Endothelial cell of hepatic sinusoid (primary cell): ENCODE measurements around the gene MYNN.
"Not testable (repeated sequence)": the region's sequence is repeated elsewhere in the genome, so short reads cannot be mapped to it uniquely, and the experiment has no call there.

Experiments
- in situ Hi-C: cut with HindIII; loops from 2 replicates; pipeline ENCODE4 v1.10.0; 2017; ENCODE audit warnings: low sequenced_read_pairs

MYNN gene

DNA sequence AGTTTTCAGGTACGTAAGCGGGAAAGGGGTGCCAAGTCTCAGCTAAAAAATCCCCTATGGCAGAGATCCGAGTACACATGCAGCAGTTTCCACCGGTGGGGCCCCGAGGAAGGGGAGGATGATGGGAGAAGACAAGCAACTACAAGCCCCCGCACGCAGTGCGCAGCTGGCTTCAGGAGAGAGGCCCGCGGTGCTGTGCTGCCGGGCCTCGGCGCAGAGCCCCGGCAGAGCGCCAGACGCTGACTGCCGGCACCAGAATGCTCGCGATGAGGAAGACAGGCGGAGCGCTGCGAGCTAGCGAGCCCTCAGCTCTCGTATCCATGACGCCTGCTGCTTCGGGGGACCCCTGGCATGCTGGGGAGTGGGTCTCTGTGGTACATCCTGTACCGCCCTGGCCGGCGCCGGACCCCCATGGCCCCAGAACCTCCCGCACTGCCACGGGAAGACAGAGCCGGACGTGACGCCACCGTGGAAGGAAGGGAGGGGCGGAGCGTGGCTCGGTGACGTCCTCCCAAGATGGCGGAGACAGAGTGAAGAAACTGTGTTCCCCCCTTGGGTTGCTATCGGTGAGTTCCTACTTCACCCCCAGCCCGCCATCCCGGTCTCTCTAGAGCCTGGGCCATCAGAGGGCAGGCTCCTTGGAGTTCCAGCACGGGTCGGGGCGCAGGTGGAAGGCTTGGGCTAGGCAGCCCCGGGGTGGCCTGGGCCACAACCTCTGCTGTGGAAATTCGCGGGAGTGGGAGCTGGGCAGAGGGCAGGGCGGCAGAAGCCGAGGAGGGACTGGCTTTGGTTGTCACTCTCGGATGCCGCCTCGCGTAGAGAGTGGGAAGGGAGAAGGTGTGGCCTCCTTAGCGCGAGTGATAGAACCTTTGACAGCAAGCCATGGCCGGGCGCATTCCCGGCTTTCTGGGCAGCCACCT is at the start of gene MYNN:
TSS of gene MYNN (plus strand) at position 500 of the 920 bp plus-strand sequence. CDS start 900 bp downstream, outside the sequence.
- in situ Hi-C loops: no loop called here

DNA sequence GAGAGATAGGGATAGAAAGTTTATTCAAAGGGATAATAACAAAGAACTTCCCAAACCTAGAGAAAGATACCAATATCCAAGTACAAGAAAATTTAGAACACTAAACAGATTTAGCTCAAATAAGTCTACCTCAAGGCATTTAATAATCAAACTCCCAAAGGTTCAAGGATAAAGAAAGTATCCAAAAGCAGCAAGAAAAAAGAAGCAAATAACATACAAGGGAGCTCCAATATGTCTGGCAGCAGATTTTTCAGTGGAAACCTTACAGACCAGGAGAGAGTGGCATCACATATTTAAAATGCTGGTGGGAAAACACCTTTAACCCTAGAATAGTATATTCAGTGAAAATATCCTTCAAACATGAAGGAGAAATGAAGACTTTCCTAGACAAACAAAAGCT is 41.3 kb upstream of the MYNN start:
- in situ Hi-C loops: not testable (repeated sequence)

DNA sequence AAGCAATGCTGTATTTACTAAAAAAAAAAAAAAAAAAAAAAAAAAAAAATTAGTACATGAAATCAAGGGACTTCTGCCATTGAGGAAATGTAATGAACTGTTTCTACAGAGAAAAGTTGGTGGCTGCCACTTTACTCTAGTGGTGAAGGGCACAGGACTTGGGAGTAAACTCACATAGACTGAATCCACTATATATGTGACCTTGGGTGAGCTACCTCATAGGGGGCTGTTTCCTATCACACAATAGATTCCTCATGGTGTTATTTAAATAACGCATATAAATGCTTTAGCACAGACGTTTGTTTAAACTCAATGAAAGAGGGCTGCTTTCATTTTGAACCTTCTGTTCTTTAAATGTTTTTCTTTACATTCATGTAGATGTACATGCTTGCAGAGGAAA is 34.1 kb upstream of the MYNN start:
- in situ Hi-C loops: no loop called here

DNA sequence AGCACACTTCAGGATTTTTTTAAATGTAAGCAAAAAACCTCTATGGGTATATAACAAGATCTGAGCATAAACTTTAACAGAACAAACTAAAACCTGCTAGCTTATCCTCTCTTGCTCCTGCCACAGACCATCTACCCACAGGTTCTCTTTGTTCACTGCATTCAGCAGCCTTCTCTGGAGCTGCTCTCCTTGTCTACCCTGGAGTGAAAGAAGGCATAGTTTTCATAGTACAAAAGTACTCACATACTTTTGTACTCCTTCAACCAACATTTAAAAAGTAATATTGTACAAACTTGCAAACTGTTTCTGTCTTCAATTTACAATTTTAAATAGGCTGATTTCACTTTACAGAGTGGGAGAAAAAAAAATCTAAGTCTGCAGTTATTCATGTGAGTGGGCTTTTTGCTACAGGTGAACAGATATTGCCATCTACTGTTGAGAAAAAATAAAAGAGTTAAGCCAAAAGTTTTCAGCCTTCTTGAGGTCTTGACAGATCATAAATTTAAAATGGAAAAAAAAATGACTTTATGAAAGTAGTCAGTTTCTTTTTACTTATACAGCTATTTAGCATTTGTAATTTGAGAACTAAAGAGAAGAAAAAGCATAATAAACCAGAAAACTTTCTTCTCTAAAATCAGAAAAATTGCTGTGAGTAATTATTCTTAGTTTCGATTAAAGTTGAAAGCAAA is 28.7 kb upstream of the MYNN start:
- in situ Hi-C loops: no loop called here

DNA sequence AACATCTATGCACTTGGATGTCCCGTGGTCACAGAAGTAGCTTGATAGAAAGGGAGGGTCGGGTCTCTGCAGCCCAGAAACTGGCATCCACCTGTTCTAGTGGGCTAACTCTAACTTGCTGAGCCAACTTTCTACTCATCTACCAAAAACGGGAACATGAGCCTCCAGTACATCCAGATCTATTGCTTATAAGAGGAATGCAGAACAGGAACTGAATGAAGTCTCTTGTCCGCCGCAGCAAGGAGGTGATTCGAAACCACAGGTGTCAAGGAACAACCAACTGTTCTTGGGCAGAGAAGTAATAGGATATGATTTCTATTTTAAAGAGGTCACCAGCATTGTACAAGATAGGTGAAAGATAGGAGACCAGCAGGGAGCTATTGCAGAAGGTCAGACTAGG is 26.3 kb upstream of the MYNN start:
- in situ Hi-C loops: no loop called here

DNA sequence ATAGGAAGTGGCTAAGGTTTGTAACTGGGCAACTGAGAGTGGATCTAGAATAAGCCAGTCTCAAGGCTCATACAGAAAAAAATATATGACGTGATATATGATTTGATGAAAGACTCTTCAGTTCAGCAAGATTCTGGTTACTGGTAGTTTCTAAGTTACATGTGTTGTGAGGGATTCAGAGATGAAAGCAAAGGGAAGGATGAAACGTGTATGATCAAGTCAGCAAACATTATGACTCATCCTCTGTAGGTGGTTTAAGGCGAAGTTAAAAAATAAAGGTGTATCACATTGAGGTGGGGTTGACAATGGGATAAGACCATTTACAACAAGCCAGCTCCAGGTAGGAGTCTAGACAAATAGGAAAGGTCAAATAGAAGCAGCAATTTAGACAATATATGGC is 24.5 kb upstream of the MYNN start:
- in situ Hi-C loops: no loop called here

DNA sequence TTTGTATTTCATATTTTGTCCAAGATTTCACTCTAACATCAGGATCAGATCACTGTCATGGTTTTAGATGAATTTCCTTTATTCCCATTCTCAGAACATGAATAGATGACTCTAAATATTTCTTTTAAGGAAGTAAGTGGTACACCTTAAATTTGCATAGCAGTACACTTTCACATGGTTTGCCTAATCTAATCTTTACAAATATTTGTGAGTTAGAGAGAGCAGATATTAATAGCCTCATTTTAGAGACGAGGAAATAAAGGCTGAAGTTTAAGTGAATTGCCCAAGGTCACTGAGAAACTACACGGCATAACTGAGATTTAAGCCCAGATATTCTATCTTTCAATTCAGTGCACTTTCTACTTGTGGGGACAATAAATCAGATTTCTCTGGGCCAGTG is 22.5 kb upstream of the MYNN start:
- in situ Hi-C loops: no loop called here

DNA sequence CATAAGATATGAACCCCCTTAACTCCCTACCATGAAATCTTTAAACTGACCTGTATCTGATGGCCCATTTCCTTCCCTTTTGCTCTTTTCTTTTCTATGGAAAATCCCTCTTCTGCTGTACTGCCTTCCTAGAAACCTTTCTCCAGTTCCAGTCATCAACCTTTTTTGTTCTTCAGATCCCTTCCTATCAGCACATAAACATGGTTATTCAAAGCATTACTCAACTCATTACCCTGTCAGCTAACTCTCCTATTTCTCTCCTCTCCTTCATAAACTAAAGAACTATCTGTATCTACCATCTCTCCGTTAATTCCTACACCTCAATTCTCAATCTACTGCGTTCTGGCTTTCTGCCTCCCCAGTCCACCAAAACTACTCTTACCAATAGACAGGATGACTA is 21.3 kb upstream of the MYNN start:
- in situ Hi-C loops: no loop called here

DNA sequence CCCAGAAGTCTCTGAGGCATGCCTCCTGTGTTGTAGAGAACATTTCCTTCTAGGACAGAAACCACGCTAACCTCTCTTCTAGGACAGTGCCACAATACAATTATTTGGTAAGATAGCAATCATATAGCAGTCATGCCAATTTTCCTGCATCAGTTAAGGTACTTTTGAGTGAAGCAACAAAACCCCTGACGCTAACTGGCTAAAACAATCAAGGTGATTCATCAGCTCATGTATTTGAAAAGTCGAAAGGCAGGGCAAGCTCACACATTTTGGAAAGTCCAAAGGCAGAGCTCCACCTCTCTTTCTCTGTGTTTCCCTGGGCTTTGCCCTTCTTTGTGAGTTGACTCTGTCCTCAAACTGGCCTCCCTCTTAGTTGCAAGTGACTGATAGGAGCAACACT is 18.5 kb upstream of the MYNN start:
- in situ Hi-C loops: no loop called here

DNA sequence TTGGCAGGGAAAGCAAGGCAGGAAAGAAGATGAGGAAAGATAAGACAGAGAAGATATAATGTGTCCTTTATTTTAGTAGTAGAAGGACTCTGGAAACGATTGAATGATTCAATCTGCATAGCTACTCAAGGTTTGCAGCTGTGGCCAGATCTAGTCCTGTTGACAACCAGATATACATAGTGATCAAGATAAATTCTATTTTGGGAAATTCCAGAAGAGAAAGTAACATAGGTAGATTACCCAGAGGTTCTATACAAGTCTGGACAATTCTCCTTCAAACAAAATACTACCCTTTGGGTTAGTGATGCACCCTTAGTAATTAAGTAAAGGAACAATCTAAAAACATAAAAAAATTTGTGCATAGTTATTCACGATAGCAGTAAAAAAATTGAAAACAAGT is 17.7 kb upstream of the MYNN start:
- in situ Hi-C loops: no loop called here

DNA sequence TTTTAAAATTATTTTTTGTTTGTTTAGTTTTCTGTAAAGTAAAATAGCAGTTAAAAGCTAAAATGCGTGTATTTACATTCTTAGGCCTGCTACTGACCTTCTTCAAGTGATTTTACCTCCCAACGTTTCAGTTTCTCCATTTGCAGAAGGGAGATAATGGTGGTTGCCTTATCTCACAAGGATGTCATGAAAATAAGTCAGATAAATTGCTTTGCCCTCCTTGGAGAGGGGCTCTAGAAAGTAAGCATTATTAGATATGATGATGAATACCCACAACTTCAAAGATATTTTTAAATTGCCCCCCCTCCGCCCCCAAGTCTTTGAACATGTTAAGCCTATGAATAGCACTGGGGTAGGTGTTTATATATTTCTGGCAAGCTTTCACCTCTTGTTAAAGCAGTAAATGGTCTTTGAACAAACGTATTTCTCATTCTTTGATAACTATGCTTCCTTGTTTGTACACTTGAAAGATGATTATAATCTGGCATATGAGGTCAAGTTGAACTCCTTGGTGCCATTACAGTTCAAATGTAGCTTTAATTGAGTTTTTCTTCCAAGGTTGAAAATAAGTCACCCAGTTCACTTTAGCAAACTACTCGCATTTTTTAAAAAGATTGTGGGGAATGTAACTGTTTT is 14.7 kb upstream of the MYNN start:
- in situ Hi-C loops: no loop called here

DNA sequence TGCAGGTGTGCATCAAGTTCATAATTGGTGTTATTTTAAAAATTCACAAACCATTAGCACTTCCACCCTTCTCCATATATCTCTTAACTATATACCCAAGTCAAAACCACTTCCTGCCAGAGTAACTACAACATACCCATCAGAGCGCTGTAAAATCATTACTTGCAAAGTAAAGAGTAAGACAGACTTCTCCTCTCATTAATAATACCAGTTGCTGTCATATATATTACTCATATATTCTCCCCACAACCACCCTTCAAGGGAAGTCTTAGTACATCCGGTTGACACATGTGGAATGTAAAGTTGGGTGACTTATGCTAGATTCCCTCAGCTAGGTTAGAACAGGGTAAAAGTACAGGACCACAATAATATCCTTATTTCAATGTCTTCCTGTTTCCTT is 13.9 kb upstream of the MYNN start:
- in situ Hi-C loops: no loop called here

DNA sequence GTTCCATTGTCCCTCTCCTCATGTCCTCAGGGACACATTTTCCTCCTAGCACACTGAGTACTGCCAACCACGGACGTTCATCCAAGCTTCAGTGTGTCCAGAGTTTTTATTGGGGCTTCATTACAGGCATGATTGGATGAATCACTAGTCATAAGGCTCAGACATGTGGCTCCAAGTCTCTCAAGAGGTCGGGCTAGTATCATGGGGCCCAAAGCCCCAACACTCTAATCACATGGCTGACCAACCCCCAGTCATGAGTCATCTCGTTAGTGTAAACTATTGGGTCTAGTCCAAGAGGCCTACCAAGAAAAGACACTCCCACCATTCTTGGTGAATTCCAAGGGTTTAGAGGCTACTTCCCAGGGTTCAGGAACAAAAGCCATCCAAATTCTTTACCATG is 12.7 kb upstream of the MYNN start:
- in situ Hi-C loops: no loop called here

DNA sequence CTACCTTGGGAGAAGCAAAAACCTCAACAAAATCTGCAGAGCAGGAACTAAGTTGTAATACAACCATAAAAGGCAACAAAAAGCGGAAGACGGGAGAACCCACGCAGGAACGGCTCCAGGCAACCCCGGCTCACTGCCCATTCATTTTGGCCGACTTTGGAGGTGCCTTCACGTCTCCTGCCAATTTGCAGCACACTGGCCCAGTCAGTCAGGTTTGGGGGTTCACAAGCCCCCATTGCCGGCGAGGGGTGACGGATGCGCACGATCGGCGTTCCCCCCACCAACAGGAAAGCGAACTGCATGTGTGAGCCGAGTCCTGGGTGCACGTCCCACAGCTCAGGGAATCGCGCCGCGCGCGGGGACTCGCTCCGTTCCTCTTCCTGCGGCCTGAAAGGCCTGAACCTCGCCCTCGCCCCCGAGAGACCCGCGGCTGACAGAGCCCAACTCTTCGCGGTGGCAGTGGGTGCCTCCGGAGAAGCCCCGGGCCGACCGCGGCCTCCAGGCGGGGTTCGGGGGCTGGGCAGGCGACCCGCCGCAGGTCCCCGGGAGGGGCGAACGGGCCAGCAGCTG is 8.8 kb upstream of the MYNN start:
- in situ Hi-C loops: no loop called here

DNA sequence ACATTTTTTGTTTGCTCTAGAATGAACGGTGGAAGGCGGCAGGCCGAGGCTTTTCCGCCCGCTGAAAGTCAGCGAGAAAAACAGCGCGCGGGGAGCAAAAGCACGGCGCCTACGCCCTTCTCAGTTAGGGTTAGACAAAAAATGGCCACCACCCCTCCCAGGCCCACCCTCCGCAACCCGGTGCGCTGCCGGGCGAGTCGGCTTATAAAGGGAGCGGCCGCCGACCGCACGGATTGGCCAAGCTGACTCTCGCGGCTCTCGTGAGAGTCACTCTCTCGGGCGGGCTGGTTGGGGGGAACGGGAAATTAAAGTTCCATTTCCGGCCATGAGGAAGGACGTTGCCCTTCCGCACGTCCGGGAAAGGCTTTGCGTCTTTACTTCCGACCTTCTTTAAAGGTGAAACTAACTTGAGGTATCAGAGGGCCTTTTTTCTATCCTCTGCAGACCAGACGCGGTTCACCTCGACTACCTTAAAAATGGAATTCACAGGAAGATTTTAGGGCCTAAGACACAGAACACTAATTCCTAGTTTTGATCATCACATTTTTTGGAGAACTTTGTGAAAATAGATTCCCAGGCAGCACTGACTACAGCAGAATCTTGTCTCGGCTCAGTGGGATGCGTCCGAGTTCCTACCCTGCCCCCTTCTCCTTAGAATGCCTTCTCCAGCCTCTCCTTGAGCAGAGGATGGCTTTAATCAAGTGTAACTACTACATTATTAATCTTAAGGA is 8.1 kb upstream of the MYNN start, which contains the start of gene TERC:
TSS of gene TERC (minus strand) at position 179 of the 731 bp plus-strand sequence.
- in situ Hi-C loops: no loop called here

DNA sequence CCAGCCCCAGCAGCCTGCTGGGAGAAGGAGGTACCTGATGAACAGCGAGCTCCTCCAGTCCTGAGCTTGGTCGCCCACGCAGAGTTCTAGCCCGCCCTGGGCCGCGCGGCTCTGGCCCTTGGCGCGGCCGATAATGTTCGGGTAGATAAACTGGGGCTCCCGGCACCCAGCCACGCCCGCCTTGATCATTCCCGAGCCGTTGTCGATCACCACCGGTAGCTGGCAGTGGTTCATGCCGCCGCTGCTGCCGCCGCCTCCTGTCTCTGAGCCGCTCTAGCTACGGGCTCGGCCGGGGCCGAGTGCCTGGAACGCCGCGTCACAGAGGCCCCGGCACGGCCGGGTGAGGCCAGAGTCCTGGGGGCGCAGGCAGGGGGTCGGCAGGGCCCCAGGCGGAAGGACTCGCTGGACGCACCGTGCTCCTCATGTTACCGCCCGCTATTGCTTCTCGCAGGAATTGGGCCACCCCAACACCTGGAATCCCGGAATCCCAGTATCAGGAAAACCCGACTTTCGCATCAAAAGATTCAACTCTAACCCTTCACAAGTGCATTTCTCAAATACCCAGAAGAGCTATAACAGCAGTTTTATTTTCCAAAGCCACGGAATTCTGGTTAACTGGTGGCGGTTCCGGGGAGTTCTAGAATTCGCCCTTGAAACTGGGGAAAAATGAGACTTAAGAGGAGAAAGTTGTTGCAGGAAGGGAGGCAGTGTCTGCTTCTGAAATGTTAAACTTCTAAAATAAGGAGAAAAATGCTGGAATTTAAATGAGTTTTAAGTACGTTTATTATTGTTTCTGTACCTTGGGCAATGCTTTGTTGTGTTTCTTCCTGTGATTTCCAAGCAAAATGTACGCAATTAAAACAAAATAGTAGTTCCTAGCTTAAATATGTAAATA is 3.7 kb upstream of the MYNN start, which contains the start of gene ACTRT3:
TSS of gene ACTRT3 (minus strand) at position 275 of the 895 bp plus-strand sequence. CDS start at position 234, 41 bp downstream.
- in situ Hi-C loops: no loop called here

DNA sequence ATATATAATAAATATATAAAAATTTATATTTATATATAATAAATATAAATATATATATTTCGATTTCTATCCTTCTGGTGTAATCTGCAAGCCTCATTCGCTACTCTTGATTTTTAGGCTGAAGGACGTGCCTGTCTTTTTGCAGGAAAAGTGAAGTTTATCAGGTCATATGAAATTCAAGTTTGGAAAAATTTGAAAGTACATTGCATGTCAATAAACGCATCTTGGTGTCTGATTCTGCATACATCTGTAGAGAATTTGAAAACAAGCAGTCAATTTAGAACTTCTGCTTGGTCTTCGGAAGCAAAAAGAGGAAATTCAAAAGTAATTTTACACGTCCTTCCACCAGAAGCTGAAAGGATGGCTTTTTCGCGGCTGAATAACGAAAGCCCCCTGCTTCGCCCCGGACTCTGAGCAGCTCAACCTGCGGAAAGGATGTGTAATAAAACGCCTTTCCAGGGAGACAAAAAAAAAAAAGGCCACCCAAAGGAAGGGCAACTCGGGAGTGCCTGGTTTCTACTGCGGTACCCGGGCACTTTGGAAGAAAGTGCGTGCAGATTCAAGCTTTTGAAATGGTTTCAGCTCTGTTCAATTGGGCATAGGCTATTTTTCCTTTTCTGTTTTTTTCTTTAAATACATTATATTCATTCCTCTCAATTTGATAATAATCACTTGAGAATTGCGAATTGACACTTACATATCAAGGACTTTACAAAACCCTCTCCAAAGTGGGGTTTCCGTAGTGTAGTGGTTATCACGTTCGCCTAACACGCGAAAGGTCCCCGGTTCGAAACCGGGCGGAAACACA is 1.5 kb upstream of the MYNN start:
- in situ Hi-C loops: no loop called here

DNA sequence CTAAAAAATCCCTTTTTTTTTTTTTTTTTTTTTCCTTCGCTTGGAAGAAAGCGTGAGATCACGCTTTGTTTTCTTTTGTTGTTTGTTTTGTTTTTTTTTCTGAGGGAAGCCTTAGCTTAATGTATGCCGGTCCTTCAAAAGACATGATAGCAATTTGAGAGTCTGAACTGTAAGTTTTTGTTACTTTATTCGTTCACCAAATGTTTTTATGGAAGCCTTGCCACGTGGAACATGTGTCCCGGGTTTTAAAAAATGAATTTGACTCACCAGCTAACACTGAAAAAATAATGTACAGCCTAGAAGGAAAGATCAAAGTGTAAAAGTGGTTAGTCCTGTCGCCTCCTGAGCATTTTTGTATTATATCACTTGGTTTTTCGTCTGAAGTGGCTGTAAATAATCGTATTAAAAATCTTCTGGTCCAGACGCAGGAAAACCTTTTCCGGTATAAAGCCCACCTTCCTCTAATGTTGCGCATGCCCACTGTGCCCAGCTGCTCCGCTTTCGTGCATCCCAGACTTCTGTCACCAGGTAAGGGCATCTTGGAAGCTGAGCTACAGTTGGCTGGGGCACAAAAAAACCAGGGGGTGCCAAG is 795 bp upstream of the MYNN start:
- in situ Hi-C loops: no loop called here
